ENCODE data around the gene TMIGD1. TPM values are rescaled to one million over a fixed set of nuclear protein-coding genes. Genes with fewer than 3 reads are reported as not detected.

TMIGD1 gene
- total and polyA plus RNA-seq, 2 of the 13 experiments (the other 11 are each of a cell fraction or from before 2014, with no cell fraction given) = not detected

GRCh38 chr17:30290696-30291542, 42.9 kb downstream of the TMIGD1 start (continued):
- peak; percentile 35; the same call in 1 of the 2 replicates for TF ChIP-seq ZNF737 (CRISPR knock-in tag; IDR thresholded peaks at IDR 0.05; ENCODE audit: borderline replicate concordance)
- no peak for TF ChIP-seq KDM5B (CRISPR knock-in tag; IDR thresholded peaks at IDR 0.05; ENCODE audit: borderline replicate concordance)
- 0 out of 2 replicates have a peak, but pooled peaks have one; percentile 54 for TF ChIP-seq ZMAT3 (CRISPR knock-in tag; conservative IDR thresholded peaks at IDR 0.05)
- no peak for TF ChIP-seq GTF3A (CRISPR knock-in tag; conservative IDR thresholded peaks at IDR 0.05)
- peak; percentile 30; the same call in 1 of the 2 replicates for TF ChIP-seq DMAP1 (CRISPR knock-in tag; IDR thresholded peaks at IDR 0.05)
- TF ChIP-seq, protein P1, sequence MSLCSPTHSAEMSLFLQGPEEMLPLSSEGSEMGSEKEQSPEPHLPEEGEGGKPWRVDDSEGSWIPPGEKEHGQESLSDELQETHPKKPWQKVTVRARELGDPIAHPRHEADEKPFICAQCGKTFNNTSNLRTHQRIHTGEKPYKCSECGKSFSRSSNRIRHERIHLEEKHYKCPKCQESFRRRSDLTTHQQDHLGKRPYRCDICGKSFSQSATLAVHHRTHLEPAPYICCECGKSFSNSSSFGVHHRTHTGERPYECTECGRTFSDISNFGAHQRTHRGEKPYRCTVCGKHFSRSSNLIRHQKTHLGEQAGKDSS (CRISPR knock-in tag; IDR thresholded peaks at IDR 0.05; ENCODE audit: borderline replicate concordance, low read depth) = no peak
- TF ChIP-seq, protein P2, sequence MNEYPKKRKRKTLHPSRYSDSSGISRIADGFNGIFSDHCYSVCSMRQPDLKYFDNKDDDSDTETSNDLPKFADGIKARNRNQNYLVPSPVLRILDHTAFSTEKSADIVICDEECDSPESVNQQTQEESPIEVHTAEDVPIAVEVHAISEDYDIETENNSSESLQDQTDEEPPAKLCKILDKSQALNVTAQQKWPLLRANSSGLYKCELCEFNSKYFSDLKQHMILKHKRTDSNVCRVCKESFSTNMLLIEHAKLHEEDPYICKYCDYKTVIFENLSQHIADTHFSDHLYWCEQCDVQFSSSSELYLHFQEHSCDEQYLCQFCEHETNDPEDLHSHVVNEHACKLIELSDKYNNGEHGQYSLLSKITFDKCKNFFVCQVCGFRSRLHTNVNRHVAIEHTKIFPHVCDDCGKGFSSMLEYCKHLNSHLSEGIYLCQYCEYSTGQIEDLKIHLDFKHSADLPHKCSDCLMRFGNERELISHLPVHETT (CRISPR knock-in tag; conservative IDR thresholded peaks at IDR 0.05) = no peak
- TF ChIP-seq ZNF792 (CRISPR knock-in tag; IDR thresholded peaks at IDR 0.05) = no peak
- no peak for TF ChIP-seq POGZ (CRISPR knock-in tag; IDR thresholded peaks at IDR 0.05)
- peak; percentile 50 for TF ChIP-seq PHF20 (CRISPR knock-in tag; IDR thresholded peaks at IDR 0.05)
- TF ChIP-seq RAD51 (IDR thresholded peaks at IDR 0.05; ENCODE audit: borderline replicate concordance) = no peak
- TF ChIP-seq SCMH1 (CRISPR knock-in tag; IDR thresholded peaks at IDR 0.05; ENCODE audit: borderline replicate concordance) = no peak
- no peak for TF ChIP-seq ZNF782 (CRISPR knock-in tag; IDR thresholded peaks at IDR 0.05; ENCODE audit: borderline replicate concordance)
- no peak for TF ChIP-seq TEAD3 (CRISPR knock-in tag; optimal IDR thresholded peaks at IDR 0.05; ENCODE audit: borderline replicate concordance)
- peak; percentile 65; the same call in 1 of the 2 replicates for TF ChIP-seq HES4 (CRISPR knock-in tag; IDR thresholded peaks at IDR 0.05; ENCODE audit: borderline replicate concordance)
- TF ChIP-seq ZNF891 (CRISPR knock-in tag; IDR thresholded peaks at IDR 0.05) = no peak
- TF ChIP-seq FOSL2 (CRISPR knock-in tag; IDR thresholded peaks at IDR 0.05) = no peak
- no peak for TF ChIP-seq ZNF724P (CRISPR knock-in tag; IDR thresholded peaks at IDR 0.05; ENCODE audit: borderline replicate concordance)
- no peak for TF ChIP-seq ZNF83 (CRISPR knock-in tag; IDR thresholded peaks at IDR 0.05; ENCODE audit: borderline replicate concordance)
- no peak for TF ChIP-seq ZMYM3 (CRISPR knock-in tag; IDR thresholded peaks at IDR 0.05)
- no peak for TF ChIP-seq JDP2 (CRISPR knock-in tag; IDR thresholded peaks at IDR 0.05; ENCODE audit: borderline replicate concordance)
- no peak for TF ChIP-seq RFX3 (CRISPR knock-in tag; IDR thresholded peaks at IDR 0.05)
- TF ChIP-seq RARA (CRISPR knock-in tag; IDR thresholded peaks at IDR 0.05) = no peak
- no peak for TF ChIP-seq KLF13 (CRISPR knock-in tag; IDR thresholded peaks at IDR 0.05)
- TF ChIP-seq NR2F6 (IDR thresholded peaks at IDR 0.05) = no peak
- TF ChIP-seq NR2F6 (CRISPR knock-in tag; IDR thresholded peaks at IDR 0.05) = no peak
- no peak for TF ChIP-seq CHD2 (IDR thresholded peaks at IDR 0.05; ENCODE audit: low read depth, low read length)
- TF ChIP-seq ZKSCAN1 (IDR thresholded peaks at IDR 0.05; ENCODE audit: low read length) = no peak
- TF ChIP-seq ZFP62 (CRISPR knock-in tag; IDR thresholded peaks at IDR 0.05) = no peak
- TF ChIP-seq, protein P3, sequence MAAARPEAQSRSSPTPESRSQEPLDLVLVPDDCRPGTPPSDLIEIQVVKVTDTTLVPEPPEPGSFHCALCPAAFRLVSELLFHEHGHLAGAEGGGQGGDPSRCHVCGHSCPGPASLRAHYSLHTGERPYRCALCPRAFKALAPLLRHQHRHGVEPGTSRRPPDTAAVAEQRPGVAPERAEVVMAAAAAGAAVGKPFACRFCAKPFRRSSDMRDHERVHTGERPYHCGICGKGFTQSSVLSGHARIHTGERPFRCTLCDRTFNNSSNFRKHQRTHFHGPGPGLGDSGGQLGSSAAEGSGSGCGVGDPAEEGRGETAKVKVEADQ (CRISPR knock-in tag; IDR thresholded peaks at IDR 0.05; ENCODE audit: borderline replicate concordance) = no peak
- TF ChIP-seq MIER2 (CRISPR knock-in tag; IDR thresholded peaks at IDR 0.05) = no peak
- TF ChIP-seq ZNF337 (CRISPR knock-in tag; IDR thresholded peaks at IDR 0.05; ENCODE audit: borderline replicate concordance, low read depth) = no peak
- TF ChIP-seq SIX4 (CRISPR knock-in tag; IDR thresholded peaks at IDR 0.05) = no peak
